ENCODE data around the gene TLE4. TPM values are rescaled to one million over a fixed set of nuclear protein-coding genes. Genes with fewer than 3 reads are reported as not detected.
"Not testable (repeated sequence)": the region's sequence is repeated elsewhere in the genome, so short reads cannot be mapped to it uniquely, and the experiment has no call there.

The TLE4 gene
- total and polyA plus RNA-seq, 2 donors = 28.7 to 41.7 TPM

GRCh38 chr9:79621916-79622575, 50.3 kb downstream of the TLE4 start:
- Histone ChIP-seq H3K27ac (ENCODE audit: low read depth) (no peak overlapping the region), H3K4me1 (ENCODE audit: insufficient read depth) (peaks cover 4% of the 10 kb centered on the region), H3K4me3 (ENCODE audit: low read depth, low read length) (no peak overlapping the region), H3K36me3 (ENCODE audit: insufficient read depth) (no peaks in the 10 kb centered on the region)
- no peak for DNase-seq (ENCODE audit: extremely low spot score)

- DNase-seq (ENCODE audit: extremely low spot score) = peak; percentile 31
- WGBS = 80% methylated on average over 6 of the region's 6 CpGs
These were observed 52.3 kb downstream of the TLE4 start for GRCh38 chr9:79623799-79624721.

GRCh38 chr9:79629721-79630120, 58.0 kb downstream of the TLE4 start:
- DNase-seq (ENCODE audit: extremely low spot score) = no peak
- H3K36me3 ChIP-seq (ENCODE audit: insufficient read depth) = no peaks in the 10 kb centered on the region
- no peak overlapping the region for H3K4me3 ChIP-seq (ENCODE audit: low read depth, low read length)
- WGBS = 92% methylated on average over 2 of the region's 2 CpGs
- H3K27ac ChIP-seq (ENCODE audit: low read depth) = no peak overlapping the region
- H3K4me1 ChIP-seq (ENCODE audit: insufficient read depth) = no peaks in the 10 kb centered on the region

More at GRCh38 chr9:79623799-79624721, 52.3 kb downstream of the TLE4 start:
- peaks cover 4% of the 10 kb centered on the region for H3K4me1 ChIP-seq (ENCODE audit: insufficient read depth)
- no peak overlapping the region for H3K4me3 ChIP-seq (ENCODE audit: low read depth, low read length)
- H3K27ac ChIP-seq (ENCODE audit: low read depth) = no peak overlapping the region
- no peaks in the 10 kb centered on the region for H3K36me3 ChIP-seq (ENCODE audit: insufficient read depth)

- no peak for DNase-seq (ENCODE audit: extremely low spot score)
- Histone ChIP-seq H3K4me1 (ENCODE audit: insufficient read depth) (no peaks in the 10 kb centered on the region), H3K36me3 (ENCODE audit: insufficient read depth) (no peaks in the 10 kb centered on the region), H3K4me3 (ENCODE audit: low read depth, low read length) (no peak overlapping the region), H3K27ac (ENCODE audit: low read depth) (no peak overlapping the region)
- WGBS = 86% methylated on average over 5 of the region's 5 CpGs
These were observed 59.0 kb downstream of the TLE4 start for GRCh38 chr9:79630521-79631403.

- 97% methylated on average over 5 of the region's 5 CpGs for WGBS
- Histone ChIP-seq H3K4me1 (ENCODE audit: insufficient read depth) (no peaks in the 10 kb centered on the region), H3K4me3 (ENCODE audit: low read depth, low read length) (no peak overlapping the region), H3K27ac (ENCODE audit: low read depth) (no peak overlapping the region), H3K36me3 (ENCODE audit: insufficient read depth) (no peaks in the 10 kb centered on the region)
- DNase-seq (ENCODE audit: extremely low spot score) = no peak
These were observed 60.3 kb downstream of the TLE4 start for GRCh38 chr9:79632060-79632459.

- DNase-seq (ENCODE audit: extremely low spot score) = no peak
- no peaks in the 10 kb centered on the region for H3K36me3 ChIP-seq (ENCODE audit: insufficient read depth)
- H3K4me1 ChIP-seq (ENCODE audit: insufficient read depth) = no peaks in the 10 kb centered on the region
- WGBS = 72% methylated on average over 1 of the region's 1 CpG
- H3K27ac ChIP-seq (ENCODE audit: low read depth) = no peak overlapping the region
- H3K4me3 ChIP-seq (ENCODE audit: low read depth, low read length) = no peak overlapping the region
These were observed 60.9 kb downstream of the TLE4 start for GRCh38 chr9:79632705-79633104.

- no peaks in the 10 kb centered on the region for H3K36me3 ChIP-seq (ENCODE audit: insufficient read depth)
- no peak overlapping the region for H3K27ac ChIP-seq (ENCODE audit: low read depth)
- no peaks in the 10 kb centered on the region for H3K4me1 ChIP-seq (ENCODE audit: insufficient read depth)
- WGBS = 70% methylated on average over 3 of the region's 3 CpGs
- H3K4me3 ChIP-seq (ENCODE audit: low read depth, low read length) = no peak overlapping the region
- no peak for DNase-seq (ENCODE audit: extremely low spot score)
These were observed 61.8 kb downstream of the TLE4 start for GRCh38 chr9:79633558-79633957.

GRCh38 chr9:79637177-79637925, 65.6 kb downstream of the TLE4 start:
- no peak for DNase-seq (ENCODE audit: extremely low spot score)

GRCh38 chr9:79638806-79639205, 67.0 kb downstream of the TLE4 start:
- 94% methylated on average over 2 of the region's 2 CpGs for WGBS
- Histone ChIP-seq H3K36me3 (ENCODE audit: insufficient read depth) (no peaks in the 10 kb centered on the region), H3K4me1 (ENCODE audit: insufficient read depth) (no peaks in the 10 kb centered on the region), H3K27ac (ENCODE audit: low read depth) (no peak overlapping the region), H3K4me3 (ENCODE audit: low read depth, low read length) (no peak overlapping the region)
- DNase-seq (ENCODE audit: extremely low spot score) = no peak

More at GRCh38 chr9:79637177-79637925, 65.6 kb downstream of the TLE4 start:
- WGBS = 68% methylated on average over 2 of the region's 2 CpGs
- no peaks in the 10 kb centered on the region for H3K4me1 ChIP-seq (ENCODE audit: insufficient read depth)
- H3K36me3 ChIP-seq (ENCODE audit: insufficient read depth) = no peaks in the 10 kb centered on the region
- H3K4me3 ChIP-seq (ENCODE audit: low read depth, low read length) = no peak overlapping the region
- no peak overlapping the region for H3K27ac ChIP-seq (ENCODE audit: low read depth)

- WGBS = 97% methylated on average over 1 of the region's 1 CpG
- no peaks in the 10 kb centered on the region for H3K36me3 ChIP-seq (ENCODE audit: insufficient read depth)
These were observed 67.6 kb downstream of the TLE4 start for GRCh38 chr9:79639354-79639753.

GRCh38 chr9:79640067-79640466, 68.3 kb downstream of the TLE4 start:
- DNase-seq (ENCODE audit: extremely low spot score); H3K4me3 ChIP-seq (ENCODE audit: low read depth, low read length); H3K4me1 ChIP-seq (ENCODE audit: insufficient read depth); H3K36me3 ChIP-seq (ENCODE audit: insufficient read depth); H3K27ac ChIP-seq (ENCODE audit: low read depth): not testable (repeated sequence)
- WGBS = 98% methylated on average over 3 of the region's 3 CpGs

More at GRCh38 chr9:79639354-79639753, 67.6 kb downstream of the TLE4 start:
- H3K4me3 ChIP-seq (ENCODE audit: low read depth, low read length) = no peak overlapping the region
- no peak overlapping the region for H3K27ac ChIP-seq (ENCODE audit: low read depth)
- no peak for DNase-seq (ENCODE audit: extremely low spot score)
- no peaks in the 10 kb centered on the region for H3K4me1 ChIP-seq (ENCODE audit: insufficient read depth)

- no peak overlapping the region for H3K4me3 ChIP-seq (ENCODE audit: low read depth, low read length)
- no peaks in the 10 kb centered on the region for H3K36me3 ChIP-seq (ENCODE audit: insufficient read depth)
- H3K27ac ChIP-seq (ENCODE audit: low read depth) = no peak overlapping the region
- no peak for DNase-seq (ENCODE audit: extremely low spot score)
- 67% methylated on average over 1 of the region's 1 CpG for WGBS
- no peaks in the 10 kb centered on the region for H3K4me1 ChIP-seq (ENCODE audit: insufficient read depth)
These were observed 69.3 kb downstream of the TLE4 start for GRCh38 chr9:79641070-79641469.

GRCh38 chr9:79642671-79643070, 70.9 kb downstream of the TLE4 start:
- Histone ChIP-seq H3K4me3 (ENCODE audit: low read depth, low read length) (no peak overlapping the region), H3K36me3 (ENCODE audit: insufficient read depth) (no peaks in the 10 kb centered on the region), H3K27ac (ENCODE audit: low read depth) (no peak overlapping the region), H3K4me1 (ENCODE audit: insufficient read depth) (no peaks in the 10 kb centered on the region)
- 40% methylated on average over 2 of the region's 2 CpGs for WGBS
- DNase-seq (ENCODE audit: extremely low spot score) = no peak
